H9 (cell line): Measurements from ENCODE around the gene GABRD. TPM values are rescaled to one million over a fixed set of nuclear protein-coding genes. Genes with fewer than 3 reads are reported as not detected.

Experiments used
- DNase-seq: peaks from one replicate; pipeline ENCODE4 v3.0.0-alpha.2; 2017
- H2AFZ ChIP-seq: one replicate; pipeline ENCODE4 v1.6.1; 2013; ENCODE audit warnings: mild to moderate bottlenecking, low read length, control low read depth, moderate library complexity
- H2AK5ac ChIP-seq: 2 replicates; pipeline ENCODE4 v1.6.1; 2013; ENCODE audit warnings: low read length, control low read depth, mixed read lengths; ENCODE audit not compliant: insufficient read length
- H2BK120ac ChIP-seq: one replicate; pipeline ENCODE4 v1.6.1; 2013; ENCODE audit warnings: low read depth, mild to moderate bottlenecking, low read length, control low read depth, inconsistent platforms; ENCODE audit not compliant: poor library complexity, severe bottlenecking
- H2BK12ac ChIP-seq: 2 replicates; pipeline ENCODE4 v1.6.1; 2013; ENCODE audit warnings: low read length, control low read depth, mixed read lengths, low read depth; ENCODE audit not compliant: insufficient read length
- H2BK15ac ChIP-seq: 2 replicates; pipeline ENCODE4 v1.6.1; 2013; ENCODE audit warnings: low read depth, low read length, control low read depth
- H2BK20ac ChIP-seq: one replicate; pipeline ENCODE4 v1.6.1; 2013; ENCODE audit warnings: low read depth, mild to moderate bottlenecking, low read length, control low read depth, inconsistent platforms; ENCODE audit not compliant: poor library complexity, severe bottlenecking
- H2BK5ac ChIP-seq: 2 replicates; pipeline ENCODE4 v1.6.1; 2013; ENCODE audit warnings: low read length, control low read depth, mixed read lengths; ENCODE audit not compliant: insufficient read length
- H3K14ac ChIP-seq: 2 replicates; pipeline ENCODE4 v1.6.1; 2013; ENCODE audit warnings: low read length, control low read depth; ENCODE audit not compliant: insufficient read depth
- H3K18ac ChIP-seq: 2 replicates; pipeline ENCODE4 v1.6.1; 2013; ENCODE audit warnings: low read depth, mild to moderate bottlenecking, mixed read lengths, low read length, control low read depth; ENCODE audit not compliant: insufficient read length
- H3K23ac ChIP-seq: 2 replicates; pipeline ENCODE4 v1.6.1; 2013; ENCODE audit warnings: low read length, control low read depth, mixed read lengths, low read depth; ENCODE audit not compliant: insufficient read length
- H3K23me2 ChIP-seq: 2 replicates; pipeline ENCODE4 v1.6.1; 2013; ENCODE audit warnings: low read depth, mild to moderate bottlenecking, mixed read lengths, low read length, control low read depth; ENCODE audit not compliant: insufficient read length, poor library complexity, severe bottlenecking
- H3K27ac ChIP-seq: 2 replicates; pipeline ENCODE4 v1.5.1; 2013; ENCODE audit warnings: low read length, control low read depth, mixed read lengths, low read depth; ENCODE audit not compliant: insufficient read length
- H3K27me3 ChIP-seq: 2 replicates; pipeline ENCODE4 v1.6.1; 2013; ENCODE audit warnings: low read length, control low read depth, inconsistent platforms; ENCODE audit not compliant: insufficient read depth
- H3K4ac ChIP-seq: 2 replicates; pipeline ENCODE4 v1.6.1; 2013; ENCODE audit warnings: low read depth, mild to moderate bottlenecking, control low read depth, inconsistent platforms, low read length, moderate library complexity
- H3K4me1 ChIP-seq: 2 replicates; pipeline ENCODE4 v1.6.1; 2013; ENCODE audit warnings: low read length, control low read depth, inconsistent platforms; ENCODE audit not compliant: insufficient read depth
- H3K4me2 ChIP-seq: 2 replicates; pipeline ENCODE4 v1.6.1; 2013; ENCODE audit warnings: low read length, control low read depth, mixed read lengths; ENCODE audit not compliant: insufficient read length, insufficient read depth
- H3K56ac ChIP-seq: 2 replicates; pipeline ENCODE4 v1.6.1; 2013; ENCODE audit warnings: low read depth, mild to moderate bottlenecking, mixed read lengths, low read length, control low read depth; ENCODE audit not compliant: insufficient read length
- H3K79me1 ChIP-seq: 2 replicates; pipeline ENCODE4 v1.6.1; 2013; ENCODE audit warnings: low read depth, mild to moderate bottlenecking, moderate library complexity, low read length, control low read depth, inconsistent platforms; ENCODE audit not compliant: insufficient read depth, poor library complexity, severe bottlenecking
- H3K79me2 ChIP-seq: 2 replicates; pipeline ENCODE4 v1.6.1; 2013; ENCODE audit warnings: low read length, control low read depth, inconsistent platforms; ENCODE audit not compliant: insufficient read depth
- H3K9ac ChIP-seq: 2 replicates; pipeline ENCODE4 v1.6.1; 2013; ENCODE audit warnings: low read length, control low read depth, mixed read lengths; ENCODE audit not compliant: insufficient read length; ENCODE audit errors: extremely low read depth
- H3K9me3 ChIP-seq: one replicate; pipeline ENCODE4 v1.6.1; 2013; ENCODE audit warnings: low read depth, low read length, inconsistent platforms; ENCODE audit not compliant: control insufficient read depth
- H3T11ph ChIP-seq: one replicate; pipeline ENCODE4 v1.6.1; 2013; ENCODE audit warnings: mild to moderate bottlenecking, low read length, control low read depth, inconsistent platforms
- H4K20me1 ChIP-seq: one replicate; pipeline ENCODE4 v1.6.1; 2013; ENCODE audit not compliant: control insufficient read depth, insufficient read length, insufficient read depth
- H4K5ac ChIP-seq: 2 replicates; pipeline ENCODE4 v1.6.1; 2013; ENCODE audit warnings: low read depth, mild to moderate bottlenecking, mixed read lengths, low read length, control low read depth; ENCODE audit not compliant: insufficient read length
- H4K8ac ChIP-seq: replicated peaks from 2 replicates; pipeline ENCODE4 v1.6.1; 2013; ENCODE audit warnings: low read length, control low read depth, mixed read lengths, low read depth; ENCODE audit not compliant: insufficient read length
- H4K91ac ChIP-seq: 2 replicates; pipeline ENCODE4 v1.6.1; 2013; ENCODE audit warnings: low read depth, mild to moderate bottlenecking, moderate library complexity, mixed read lengths, low read length, control low read depth; ENCODE audit not compliant: insufficient read length
- H3K27ac Mint-ChIP-seq, 3 experiments: 2 replicates in 2 of 3; 3 replicates in 1 of 3; pipeline ENCODE4 v1.8.0; 2020 to 2021; ENCODE audit warnings: mixed read lengths in 3 of 3, mild to moderate bottlenecking in 1 of 3, moderate library complexity in 1 of 3
- H3K27me3 Mint-ChIP-seq: 2 replicates; pipeline ENCODE4 v1.8.0; 2021; ENCODE audit warnings: low read depth, mild to moderate bottlenecking, moderate library complexity, mixed read lengths
- H3K36me3 Mint-ChIP-seq, 3 experiments: 2 replicates in 2 of 3; 3 replicates in 1 of 3; pipeline ENCODE4 v1.8.0; 2020 to 2021; ENCODE audit warnings: low read depth in 3 of 3, mixed read lengths in 3 of 3; ENCODE audit not compliant: insufficient read depth in 1 of 3
- H3K4me1 Mint-ChIP-seq, 2 experiments: 2 replicates each; pipeline ENCODE4 v1.8.0; 2020; ENCODE audit warnings: mixed read lengths in 2 of 2
- H3K4me3 Mint-ChIP-seq, 2 experiments: 2 replicates in 1 of 2; 3 replicates in 1 of 2; pipeline ENCODE4 v1.8.0; 2020 to 2021; ENCODE audit warnings: mild to moderate bottlenecking in 2 of 2, mixed read lengths in 2 of 2, moderate library complexity in 1 of 2
- H3K9me3 Mint-ChIP-seq, 2 experiments: 2 replicates in 1 of 2; 3 replicates in 1 of 2; pipeline ENCODE4 v1.8.0; 2020; ENCODE audit warnings: mild to moderate bottlenecking in 2 of 2, mixed read lengths in 2 of 2, moderate library complexity in 1 of 2
- WGBS: extraction: QIAGEN DNeasy Blood & Tissue Kit; methylation state at CpG from one replicate; pipeline ENCODE4 v1.1.7; 2013; ENCODE audit warnings: missing lambda C conversion rate, low lambda C conversion rate, mixed read lengths; ENCODE audit not compliant: insufficient read length; ENCODE audit errors: extremely low coverage; 5-methylcytosine and 5-hydroxymethylcytosine counted together
- total RNA-seq: library from RNA; stranded (reverse); gene quantifications from 2 replicates; pipeline ENCODE4 v1.2.1, GENCODE V29; 2021
- TF ChIP-seq, protein P1 (sequence below): fragments of 200-600 bp; sonication (generic); conservative IDR thresholded peaks from 3 replicates; pipeline ENCODE4 v1.8.0; 2021; ENCODE audit warnings: antibody characterized with exemption, mild to moderate bottlenecking

The GABRD gene
- total RNA-seq, 1 experiment from 2014 or later, result 0.59 TPM

DNA sequence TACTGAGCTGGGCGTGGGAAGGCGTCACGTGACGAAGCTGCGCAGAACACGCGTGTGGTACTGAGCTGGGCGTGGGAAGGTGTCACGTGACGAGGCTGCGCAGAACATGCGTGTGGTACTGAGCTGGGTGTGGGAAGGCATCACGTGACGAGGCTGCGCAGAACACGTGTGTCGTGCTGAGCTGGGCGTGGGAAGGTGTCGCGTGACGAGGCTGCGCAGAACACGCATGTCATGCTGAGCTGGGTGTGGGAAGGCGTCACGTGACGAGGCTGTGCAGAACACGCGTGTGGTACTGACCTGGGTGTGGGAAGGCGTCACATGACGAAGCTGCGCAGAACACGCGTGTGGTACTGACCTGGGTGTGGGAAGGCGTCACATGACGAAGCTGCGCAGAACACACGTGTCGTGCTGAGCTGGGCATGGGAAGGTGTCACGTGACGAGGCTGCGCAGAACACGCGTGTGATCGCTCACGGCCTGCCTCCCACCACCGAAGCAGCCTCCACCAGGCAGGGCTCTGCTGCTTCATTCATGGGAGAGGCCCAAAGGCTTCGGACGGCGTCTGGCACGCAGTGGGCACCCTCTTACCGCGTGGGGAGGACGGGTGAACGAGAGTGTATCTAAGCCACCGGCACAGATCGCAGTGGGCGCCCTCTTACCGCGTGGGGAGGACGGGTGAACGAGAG is 39.5 kb upstream of the GABRD start:
- no peak for DNase-seq
- no peak overlapping the region for H2BK120ac ChIP-seq

More for the DNA sequence above, 39.5 kb upstream of the GABRD start:
- Histone ChIP-seq H4K8ac (peak overlapping the region; percentile 7), H4K5ac (peak overlapping the region; percentile 23), H3K9ac (no peak overlapping the region), H3K79me1 (no peaks in the 10 kb centered on the region), H3K4me2 (no peak overlapping the region), H3K23ac (no peak overlapping the region), H3K4ac (no peak overlapping the region), H3K56ac (no peak overlapping the region), H2BK5ac (no peak overlapping the region), H3K9me3 (no peaks in the 10 kb centered on the region), H4K91ac (no peak overlapping the region), H2AFZ (no peak overlapping the region), H3K27ac (no peak overlapping the region), H3K23me2 (no peaks in the 10 kb centered on the region), H3K79me2 (no peaks in the 10 kb centered on the region), H3K18ac (no peak overlapping the region), H3K14ac (no peak overlapping the region), H3T11ph (no peak overlapping the region), H3K27me3 (no peaks in the 10 kb centered on the region), H2BK20ac (no peak overlapping the region), H2AK5ac (no peak overlapping the region), H4K20me1 (no peaks in the 10 kb centered on the region), H2BK12ac (no peak overlapping the region), H3K4me1 (no peaks in the 10 kb centered on the region), H2BK15ac (no peak overlapping the region)
- Mint-ChIP-seq H3K27me3 (peaks cover 5% of the 10 kb centered on the region), H3K9me3 (peaks cover 16 to 20% of the 10 kb centered on the region in 2 experiments), H3K36me3 (peaks cover 0 to 11% (median 0%) of the 10 kb centered on the region in 3 experiments; a peak in 2 of 7 replicates), H3K4me3 (no peak overlapping the region; a peak in 1 of 5 replicates), H3K4me1 (peaks cover 0 to 5% of the 10 kb centered on the region in 2 experiments; a peak in 2 of 4 replicates), H3K27ac (peak overlapping the region in 2 of 3 experiments; percentile 64 to 76; a peak in 3 of 7 replicates)
- WGBS, result no CpG with 5 or more reads among the region's 61 CpGs
- TF ChIP-seq, protein P1, sequence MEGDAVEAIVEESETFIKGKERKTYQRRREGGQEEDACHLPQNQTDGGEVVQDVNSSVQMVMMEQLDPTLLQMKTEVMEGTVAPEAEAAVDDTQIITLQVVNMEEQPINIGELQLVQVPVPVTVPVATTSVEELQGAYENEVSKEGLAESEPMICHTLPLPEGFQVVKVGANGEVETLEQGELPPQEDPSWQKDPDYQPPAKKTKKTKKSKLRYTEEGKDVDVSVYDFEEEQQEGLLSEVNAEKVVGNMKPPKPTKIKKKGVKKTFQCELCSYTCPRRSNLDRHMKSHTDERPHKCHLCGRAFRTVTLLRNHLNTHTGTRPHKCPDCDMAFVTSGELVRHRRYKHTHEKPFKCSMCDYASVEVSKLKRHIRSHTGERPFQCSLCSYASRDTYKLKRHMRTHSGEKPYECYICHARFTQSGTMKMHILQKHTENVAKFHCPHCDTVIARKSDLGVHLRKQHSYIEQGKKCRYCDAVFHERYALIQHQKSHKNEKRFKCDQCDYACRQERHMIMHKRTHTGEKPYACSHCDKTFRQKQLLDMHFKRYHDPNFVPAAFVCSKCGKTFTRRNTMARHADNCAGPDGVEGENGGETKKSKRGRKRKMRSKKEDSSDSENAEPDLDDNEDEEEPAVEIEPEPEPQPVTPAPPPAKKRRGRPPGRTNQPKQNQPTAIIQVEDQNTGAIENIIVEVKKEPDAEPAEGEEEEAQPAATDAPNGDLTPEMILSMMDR, result no peak
